GM12891 (cell line): ENCODE measurements around the gene FREY1.

ENCODE experiments used
- POLR2A ChIP-seq: IDR thresholded peaks from 2 replicates; pipeline ENCODE4 v1.6.1; 2011; ENCODE audit warnings: low read depth, low read length, control low read depth
- POLR2AphosphoS5 ChIP-seq: IDR thresholded peaks from 2 replicates; pipeline ENCODE4 v1.6.1; 2011; ENCODE audit warnings: low read depth, low read length, control low read depth
- SPI1 ChIP-seq: IDR thresholded peaks from 2 replicates; pipeline ENCODE4 v1.6.1; 2011; ENCODE audit warnings: low read depth, low read length, control low read depth
- TAF1 ChIP-seq: IDR thresholded peaks from 2 replicates; pipeline ENCODE4 v1.6.1; 2011; ENCODE audit warnings: low read depth, low read length, control low read depth

- TF ChIP-seq TAF1, result no peak
- no peak for TF ChIP-seq POLR2AphosphoS5
- no peak for TF ChIP-seq POLR2A
- no peak for TF ChIP-seq SPI1
These were observed 19.5 kb downstream of the FREY1 start for GRCh38 chr11:45887587-45887986.
